ENCODE measurements around the gene CLCNKB. TPM values are rescaled to one million over a fixed set of nuclear protein-coding genes. Genes with fewer than 3 reads are reported as not detected.
A peak's percentile ranks its signal among the peaks of the same experiment; 100 is the strongest.

CLCNKB gene
- total and polyA plus RNA-seq, 2 of the 4 experiments (the other 2 are of a cell fraction), result 0.09 TPM; not detected in 1

DNA sequence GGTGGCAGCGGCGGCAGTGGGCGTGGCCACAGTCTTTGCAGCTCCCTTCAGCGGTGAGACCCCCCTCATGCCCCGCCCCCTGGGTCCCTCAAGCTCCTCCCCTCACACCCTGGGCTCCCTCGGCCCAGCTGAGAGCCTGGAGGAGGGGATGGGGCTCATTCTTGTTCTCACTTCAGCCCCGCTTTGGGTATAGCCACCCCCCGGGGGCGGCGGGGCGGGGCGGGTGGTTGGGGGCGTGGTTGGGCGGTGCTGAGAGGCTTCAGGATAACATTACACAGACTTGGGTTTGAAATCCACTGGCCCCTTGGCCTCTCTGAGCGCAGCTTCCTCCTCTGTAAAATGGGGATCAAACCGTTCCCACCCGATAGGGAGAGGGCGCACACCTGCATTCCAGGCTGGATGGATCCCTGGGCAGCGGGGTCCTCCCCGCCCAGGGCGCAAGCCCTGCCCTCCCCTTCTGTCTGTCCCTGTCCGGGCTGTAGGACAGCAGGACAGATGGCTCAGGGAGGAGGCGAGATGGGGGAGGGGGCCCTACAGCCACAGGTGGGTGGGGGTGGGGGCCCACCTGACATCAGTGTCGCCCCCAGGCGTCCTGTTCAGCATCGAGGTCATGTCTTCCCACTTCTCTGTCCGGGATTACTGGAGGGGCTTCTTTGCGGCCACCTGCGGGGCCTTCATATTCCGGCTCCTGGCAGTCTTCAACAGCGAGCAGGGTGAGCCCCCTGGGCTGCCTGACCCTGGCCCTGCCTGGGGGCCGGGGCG is 16.7 kb upstream of the CLCNKB start:
- in situ Hi-C loops (cut with MboI; ENCODE audit: low sequenced_read_pairs) (no loop called here), intact Hi-C loops (cut with micrococcal nuclease) (no loop called here)

More for the DNA sequence above, 16.7 kb upstream of the CLCNKB start:
- WGBS, 2 experiments (ENCODE audit: extremely low coverage in 2 of 2, insufficient read length in 1 of 2), result no CpG with 5 or more reads among the region's 33 CpGs
- H4K91ac ChIP-seq (ENCODE audit: insufficient read depth, low read depth, low read length), result no peak overlapping the region
- H3K9me1 ChIP-seq (ENCODE audit: insufficient read depth, low read length), result no peaks in the 10 kb centered on the region
- H3K27me3 ChIP-seq (ENCODE audit: control insufficient read depth, insufficient read depth, low read length), result peaks cover 14% of the 10 kb centered on the region
- H2AK5ac ChIP-seq (ENCODE audit: low read depth, low read length), result no peak overlapping the region; the same call in 1 of the 2 replicates
- ChIA-PET POLR2A (ENCODE audit: unreplicated experiment) (no interaction called here), CTCF (no interaction called here)
- peak overlapping the region; percentile 81 for H2AFZ ChIP-seq (replicated peaks; ENCODE audit: low read length, poor library complexity)
- no peak for DNase-seq
- ATAC-seq (ENCODE audit: low read depth), result peak; percentile 82
- no peak overlapping the region for H2BK5ac ChIP-seq (ENCODE audit: low read depth, low read length, poor library complexity, severe bottlenecking)
- H3K23ac ChIP-seq (ENCODE audit: low read depth, low read length), result no peak overlapping the region
- H2BK15ac ChIP-seq (ENCODE audit: low read depth, low read length), result no peak overlapping the region
- H3K4me1 ChIP-seq (ENCODE audit: control insufficient read depth, insufficient read depth, low read length), result peaks cover 5% of the 10 kb centered on the region
- peak overlapping the region; percentile 78; the same call in 1 of the 2 replicates for H3K18ac ChIP-seq (ENCODE audit: low read depth, low read length)
- H4K5ac ChIP-seq (ENCODE audit: low read depth, low read length), result no peak overlapping the region
- BruUV-seq (replicated peaks), result no TSS peak
- H3K9me3 ChIP-seq (ENCODE audit: control insufficient read depth, insufficient read depth, low read length), result no peaks in the 10 kb centered on the region
- no peaks in the 10 kb centered on the region for H3K36me3 ChIP-seq (ENCODE audit: control insufficient read depth, insufficient read depth, low read length)
- H3K79me1 ChIP-seq (ENCODE audit: low read depth in 1 of 2, low read length in 2 of 2), result no peaks in the 10 kb centered on the region
- H3K9ac ChIP-seq (ENCODE audit: low read depth, low read length), result no peak overlapping the region
- peak overlapping the region; percentile 100 for H3K4me2 ChIP-seq (ENCODE audit: low read depth, low read length)
- no peak for TF ChIP-seq RFX5 (IDR thresholded peaks at IDR 0.05; ENCODE audit: low read depth, low read length)
- TF ChIP-seq NFE2L2 (IDR thresholded peaks at IDR 0.05; ENCODE audit: low read depth, low read length), result no peak
- TF ChIP-seq SMC3 (IDR thresholded peaks at IDR 0.05; ENCODE audit: low read depth, low read length), result no peak
- no peak for TF ChIP-seq CHD1 (IDR thresholded peaks at IDR 0.05; ENCODE audit: low read depth, low read length)
- TF ChIP-seq MAZ (IDR thresholded peaks at IDR 0.05; ENCODE audit: borderline replicate concordance, low read depth, low read length), result no peak
- no peak for TF ChIP-seq CTCF (conservative IDR thresholded peaks at IDR 0.05; ENCODE audit: low read depth, low read length)
- no peak for TF ChIP-seq BHLHE40 (IDR thresholded peaks at IDR 0.05; ENCODE audit: low read depth, low read length)
- no peak overlapping the region for H3K14ac ChIP-seq (replicated peaks; ENCODE audit: low read depth, low read length)
- no peak overlapping the region for H2BK120ac ChIP-seq (ENCODE audit: low read depth, low read length)
- dilution Hi-C loops (cut with HindIII; ENCODE audit: low sequenced_read_pairs, unreplicated experiment), result no loop called here
- 0 out of 4 replicates have a peak overlapping the region, but pooled peaks of 1 of the 2 experiments have one; percentile 47 for H4K8ac ChIP-seq (ENCODE audit: low read depth in 2 of 2, low read length in 2 of 2)
- no peak overlapping the region for H3K27ac ChIP-seq (ENCODE audit: insufficient read depth, low read length)
- H2BK20ac ChIP-seq (ENCODE audit: low read depth, low read length), result no peak overlapping the region
- H2AK9ac ChIP-seq (replicated peaks; ENCODE audit: low read depth, low read length, poor library complexity), result no peak overlapping the region
- H3K4ac ChIP-seq (ENCODE audit: low read depth, low read length), result no peak overlapping the region
- no peak overlapping the region for H3K56ac ChIP-seq (ENCODE audit: extremely low read depth, insufficient read depth, low read length)
- H3K4me3 ChIP-seq (ENCODE audit: insufficient read depth, low read depth, low read length), result peak overlapping the region; percentile 46
- H4K20me1 ChIP-seq (ENCODE audit: insufficient read depth, low read length), result no peaks in the 10 kb centered on the region
